Measurements from ENCODE around the gene PTPRC. TPM values are rescaled to one million over a fixed set of nuclear protein-coding genes. Genes with fewer than 3 reads are reported as not detected.

Gene PTPRC
- total RNA-seq, 1 experiment from 2014 or later: 0.25 TPM

DNA sequence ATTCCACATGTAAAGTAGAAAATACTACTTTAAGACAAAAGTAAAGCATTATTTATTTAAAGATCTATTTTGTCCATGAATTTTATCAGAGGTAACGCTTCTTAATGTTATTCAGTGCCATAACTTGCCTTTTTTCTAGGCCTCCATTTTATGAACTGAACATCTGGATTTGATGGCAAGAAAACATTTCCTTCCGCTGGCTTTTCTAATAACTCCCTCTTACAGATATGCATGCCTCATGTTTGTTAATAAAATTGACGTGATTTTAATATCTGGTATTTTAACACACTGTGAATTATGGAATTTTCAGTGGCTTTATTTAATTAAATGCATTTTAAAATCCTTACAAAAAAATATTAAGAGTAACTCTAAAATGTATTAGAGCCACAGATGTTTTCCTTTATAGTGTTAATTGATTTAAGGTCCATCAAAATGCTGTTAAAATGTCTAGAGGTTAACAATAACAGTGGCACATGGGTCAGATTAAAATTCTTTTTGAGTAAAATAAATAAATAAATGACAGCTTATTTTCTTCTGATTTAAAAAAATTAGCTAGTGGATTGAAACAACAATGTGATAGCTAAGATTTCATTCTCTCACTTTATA is 15.1 kb downstream of the PTPRC start:
- ChIA-PET POLR2A (no interaction called here), CTCF (interaction anchor here (0.6 kb wide), 1 partner anchor 899 kb away, joined by 3 read pairs; no protein-coding TSS in a partner anchor)
- TF ChIP-seq, protein P1, sequence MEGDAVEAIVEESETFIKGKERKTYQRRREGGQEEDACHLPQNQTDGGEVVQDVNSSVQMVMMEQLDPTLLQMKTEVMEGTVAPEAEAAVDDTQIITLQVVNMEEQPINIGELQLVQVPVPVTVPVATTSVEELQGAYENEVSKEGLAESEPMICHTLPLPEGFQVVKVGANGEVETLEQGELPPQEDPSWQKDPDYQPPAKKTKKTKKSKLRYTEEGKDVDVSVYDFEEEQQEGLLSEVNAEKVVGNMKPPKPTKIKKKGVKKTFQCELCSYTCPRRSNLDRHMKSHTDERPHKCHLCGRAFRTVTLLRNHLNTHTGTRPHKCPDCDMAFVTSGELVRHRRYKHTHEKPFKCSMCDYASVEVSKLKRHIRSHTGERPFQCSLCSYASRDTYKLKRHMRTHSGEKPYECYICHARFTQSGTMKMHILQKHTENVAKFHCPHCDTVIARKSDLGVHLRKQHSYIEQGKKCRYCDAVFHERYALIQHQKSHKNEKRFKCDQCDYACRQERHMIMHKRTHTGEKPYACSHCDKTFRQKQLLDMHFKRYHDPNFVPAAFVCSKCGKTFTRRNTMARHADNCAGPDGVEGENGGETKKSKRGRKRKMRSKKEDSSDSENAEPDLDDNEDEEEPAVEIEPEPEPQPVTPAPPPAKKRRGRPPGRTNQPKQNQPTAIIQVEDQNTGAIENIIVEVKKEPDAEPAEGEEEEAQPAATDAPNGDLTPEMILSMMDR (IDR thresholded peaks at IDR 0.05; ENCODE audit: insufficient read depth in 1 of 2, low read depth in 1 of 2, low read length in 1 of 2, severe bottlenecking in 1 of 2, unreplicated experiment in 1 of 2): no peak
- BruUV-seq (replicated peaks): no TSS peak
- Mint-ChIP-seq H3K4me1 (ENCODE audit: low read depth, unreplicated experiment) (no peaks in the 10 kb centered on the region), H3K36me3 (ENCODE audit: insufficient read depth, unreplicated experiment) (no peaks in the 10 kb centered on the region), H3K27me3 (ENCODE audit: insufficient read depth, unreplicated experiment) (peaks cover 5% of the 10 kb centered on the region), H3K9me3 (ENCODE audit: unreplicated experiment) (no peaks in the 10 kb centered on the region), H3K4me3 (ENCODE audit: unreplicated experiment) (no peak overlapping the region), H3K27ac (ENCODE audit: unreplicated experiment) (no peak overlapping the region)
- H3K4me3 ChIP-seq (ENCODE audit: low read depth, low read length): no peak overlapping the region
- no peaks in the 10 kb centered on the region for H3K36me3 ChIP-seq (ENCODE audit: control insufficient read depth, insufficient read depth, low read length)
- peaks cover 3% of the 10 kb centered on the region; the same call in 1 of the 2 replicates for H3K4me1 ChIP-seq
- H3K9me3 ChIP-seq: no peaks in the 10 kb centered on the region
- intact Hi-C loops (cut with micrococcal nuclease; ENCODE audit: unreplicated experiment): loop anchor here (2.0 kb wide), 1 partner anchor 21 kb away; no protein-coding TSS in a partner anchor
- DNase-seq: no peak
- no peaks in the 10 kb centered on the region for H3K27me3 ChIP-seq (replicated peaks; ENCODE audit: control insufficient read depth, insufficient read depth, low read length)

DNA sequence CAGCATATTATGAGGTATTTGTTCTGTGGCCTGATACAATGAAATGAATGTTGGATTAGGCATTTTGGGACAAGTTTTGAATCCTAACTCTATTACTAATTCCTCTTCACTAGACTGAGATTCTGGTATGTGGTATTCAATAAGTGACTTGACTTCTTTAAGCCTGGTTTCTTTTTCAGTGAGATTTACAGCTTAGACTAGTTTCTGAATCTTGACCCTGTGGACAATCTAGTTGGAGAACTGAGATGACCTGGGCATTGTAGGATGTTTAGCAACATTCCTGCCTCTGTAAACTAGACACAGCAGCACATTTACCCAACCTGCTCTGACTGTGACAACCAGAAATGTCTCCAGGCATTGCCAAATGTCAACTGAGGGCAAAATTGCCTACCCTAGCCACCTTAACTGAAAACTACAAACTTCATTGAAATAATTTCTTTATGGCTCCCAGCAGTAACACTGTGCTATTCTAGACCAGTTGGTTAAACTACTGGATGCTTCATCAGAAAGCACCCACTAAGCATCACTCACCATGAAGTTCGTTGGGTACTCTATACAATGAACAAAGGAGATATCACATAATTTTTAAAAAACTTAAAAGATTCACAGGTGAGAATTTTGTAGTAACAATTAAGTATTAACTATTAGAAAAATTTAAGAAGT is 16.8 kb downstream of the PTPRC start:
- ChIA-PET POLR2A (no interaction called here), CTCF (interaction anchor here (0.6 kb wide), 1 partner anchor 111 kb away, joined by 4 read pairs; no protein-coding TSS in a partner anchor)
- H3K9me3 Mint-ChIP-seq (ENCODE audit: unreplicated experiment): no peaks in the 10 kb centered on the region

DNA sequence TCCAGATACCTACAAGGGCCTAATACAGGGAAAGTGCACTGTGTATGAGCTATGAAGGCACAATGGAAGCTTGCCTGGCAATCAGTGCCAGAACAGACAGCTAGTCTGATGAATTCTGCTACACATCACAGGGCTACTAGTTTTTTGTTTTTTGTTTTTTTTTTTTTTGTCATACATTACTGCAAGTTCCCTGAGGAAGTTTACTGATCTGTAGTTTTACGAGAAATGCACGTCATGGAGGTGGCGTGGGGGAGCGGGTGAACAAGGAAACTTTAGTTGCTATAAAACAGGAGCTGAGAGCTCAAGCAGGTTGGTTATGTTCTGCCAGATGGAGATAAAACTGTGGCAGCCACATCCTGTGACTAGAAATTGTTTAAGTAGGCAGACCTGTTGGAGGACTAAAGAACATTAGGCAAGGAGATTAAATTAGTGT is 17.7 kb downstream of the PTPRC start:
- no peak overlapping the region for H3K27ac Mint-ChIP-seq (ENCODE audit: unreplicated experiment)
- H3K9me3 Mint-ChIP-seq (ENCODE audit: unreplicated experiment): no peaks in the 10 kb centered on the region
- intact Hi-C loops (cut with micrococcal nuclease; ENCODE audit: unreplicated experiment): no loop called here
- no peak overlapping the region for H3K4me3 ChIP-seq (ENCODE audit: low read depth, low read length)
- peaks cover 3% of the 10 kb centered on the region; the same call in 1 of the 2 replicates for H3K4me1 ChIP-seq
- no peak for DNase-seq
- TF ChIP-seq, protein P1 (IDR thresholded peaks at IDR 0.05; ENCODE audit: insufficient read depth in 1 of 2, low read depth in 1 of 2, low read length in 1 of 2, severe bottlenecking in 1 of 2, unreplicated experiment in 1 of 2): no peak
- no peaks in the 10 kb centered on the region for H3K27me3 Mint-ChIP-seq (ENCODE audit: insufficient read depth, unreplicated experiment)
- ChIA-PET POLR2A (no interaction called here), CTCF (no interaction called here)
- no peaks in the 10 kb centered on the region for H3K36me3 Mint-ChIP-seq (ENCODE audit: insufficient read depth, unreplicated experiment)
- no peaks in the 10 kb centered on the region for H3K27me3 ChIP-seq (replicated peaks; ENCODE audit: control insufficient read depth, insufficient read depth, low read length)
- BruUV-seq (replicated peaks): no TSS peak
- no peaks in the 10 kb centered on the region for H3K36me3 ChIP-seq (ENCODE audit: control insufficient read depth, insufficient read depth, low read length)
- no peak overlapping the region for H3K4me3 Mint-ChIP-seq (ENCODE audit: unreplicated experiment)
- no peaks in the 10 kb centered on the region for H3K4me1 Mint-ChIP-seq (ENCODE audit: low read depth, unreplicated experiment)
- no peaks in the 10 kb centered on the region for H3K9me3 ChIP-seq

More for the DNA sequence above, 16.8 kb downstream of the PTPRC start:
- no TSS peak for BruUV-seq (replicated peaks)
- Histone ChIP-seq H3K9me3 (no peaks in the 10 kb centered on the region), H3K4me1 (peaks cover 3% of the 10 kb centered on the region; the same call in 1 of the 2 replicates), H3K36me3 (ENCODE audit: control insufficient read depth, insufficient read depth, low read length) (no peaks in the 10 kb centered on the region), H3K4me3 (ENCODE audit: low read depth, low read length) (no peak overlapping the region), H3K27me3 (replicated peaks; ENCODE audit: control insufficient read depth, insufficient read depth, low read length) (no peaks in the 10 kb centered on the region)
- TF ChIP-seq, protein P1 (IDR thresholded peaks at IDR 0.05; ENCODE audit: insufficient read depth in 1 of 2, low read depth in 1 of 2, low read length in 1 of 2, severe bottlenecking in 1 of 2, unreplicated experiment in 1 of 2): no peak
- intact Hi-C loops (cut with micrococcal nuclease; ENCODE audit: unreplicated experiment): loop anchor here (2.0 kb wide), 1 partner anchor 19 kb away; no protein-coding TSS in a partner anchor
- Mint-ChIP-seq H3K4me1 (ENCODE audit: low read depth, unreplicated experiment) (no peaks in the 10 kb centered on the region), H3K27ac (ENCODE audit: unreplicated experiment) (no peak overlapping the region), H3K36me3 (ENCODE audit: insufficient read depth, unreplicated experiment) (no peaks in the 10 kb centered on the region), H3K27me3 (ENCODE audit: insufficient read depth, unreplicated experiment) (no peaks in the 10 kb centered on the region), H3K4me3 (ENCODE audit: unreplicated experiment) (no peak overlapping the region)
- no peak for DNase-seq
